Breast epithelium (tissue), 4 donors: ENCODE results near the gene CEP112. TPM values are rescaled to one million over a fixed set of nuclear protein-coding genes. Genes with fewer than 3 reads are reported as not detected.

Experiments used
- DNase-seq, 2 donors: peaks; one replicate each; pipeline ENCODE4 v3.0.0-alpha.2; 2019; ENCODE audit warnings: low spot score in 2 of 2
- H3K27ac ChIP-seq, 2 donors: fragments of 200-600 bp; sonication (generic) in 1 of 2; one replicate each; pipeline ENCODE4 v1.5.1; 2016 to 2019; ENCODE audit warnings: mild to moderate bottlenecking in 1 of 2
- H3K27me3 ChIP-seq, 2 donors: fragments of 200-600 bp; sonication (generic) in 1 of 2; one replicate each; pipeline versions ENCODE4 v1.5.1 to v1.6.0; 2017 to 2019; ENCODE audit warnings: control low read depth in 1 of 2, mild to moderate bottlenecking in 1 of 2
- H3K36me3 ChIP-seq: fragments of 200-600 bp; one replicate; pipeline ENCODE4 v1.5.1; 2019
- H3K4me1 ChIP-seq, 2 donors: fragments of 200-600 bp; sonication (generic); one replicate each; pipeline ENCODE4 v1.5.1; 2016 to 2019; ENCODE audit warnings: control low read depth in 1 of 2
- H3K4me3 ChIP-seq, 3 donors: fragments of 200-600 bp; sonication (generic); 1 replicate in 2 of 3; 2 replicates in 1 of 3; pipeline ENCODE4 v1.5.1; 2016 to 2019; ENCODE audit warnings: mild to moderate bottlenecking in 3 of 3, moderate library complexity in 2 of 3
- H3K9me3 ChIP-seq, 2 donors: fragments of 200-600 bp; sonication (generic) in 1 of 2; one replicate each; pipeline ENCODE4 v1.5.1; 2016 to 2019; ENCODE audit warnings: control low read depth in 1 of 2
- POLR2A ChIP-seq: fragments of 450-650 bp; IDR thresholded peaks from one replicate; pipeline ENCODE4 v1.6.1; 2016; ENCODE audit warnings: antibody characterized with exemption, mild to moderate bottlenecking, moderate library complexity
- POLR2AphosphoS5 ChIP-seq, 3 donors: sonication (generic); formaldehyde crosslinking; IDR thresholded peaks; one replicate each; pipeline ENCODE4 v1.6.1; 2017; ENCODE audit warnings: antibody characterized with exemption in 3 of 3
- intact Hi-C: fragments of 100-400 bp; cut with DNase I; formaldehyde crosslinking; loops from one replicate; pipeline ENCODE4 v1.15.1; 2023; ENCODE audit warnings: low total_unique reads
- total RNA-seq, 3 donors: library from RNA; depleted of rRNA; stranded (reverse); fragments of >200 nt; gene quantifications; one replicate each; pipeline ENCODE4 v1.1.0, GENCODE V29; 2016
- TF ChIP-seq, protein P1 (sequence below), 3 donors: fragments of 450-650 bp; IDR thresholded peaks; one replicate each; pipeline ENCODE4 v1.5.1; 2016 to 2017; ENCODE audit warnings: antibody characterized with exemption in 3 of 3, mild to moderate bottlenecking in 3 of 3, moderate library complexity in 3 of 3

The CEP112 gene
- total RNA-seq, 3 donors from 2014 or later: 12.9 to 27.2 (median 18.0) TPM

DNA sequence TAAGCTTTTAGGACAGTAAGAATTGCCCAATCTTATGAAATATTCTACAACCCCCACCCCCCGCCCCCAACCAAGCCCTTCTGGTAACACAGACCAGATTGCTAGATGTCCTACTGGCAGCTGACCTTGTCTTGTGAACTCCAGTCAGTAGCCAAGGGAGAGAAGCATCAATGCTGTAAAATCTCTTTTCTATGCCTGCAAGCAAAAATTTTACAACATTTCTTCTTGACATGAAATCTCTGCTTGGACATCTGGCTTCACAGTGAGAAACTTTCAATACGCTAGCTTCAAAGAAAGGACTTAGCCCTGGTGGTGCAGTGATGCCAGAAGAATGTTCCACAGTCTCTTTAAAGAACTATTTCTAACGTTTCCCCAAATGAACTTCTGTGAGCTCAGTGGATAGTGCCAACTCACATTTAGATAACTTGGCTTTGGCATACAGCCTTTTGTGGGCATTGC, 461.2 kb downstream of the CEP112 start:
- peak in 1 of 3 donors; percentile 55 for TF ChIP-seq POLR2AphosphoS5 (IDR thresholded peaks at IDR 0.05)
- TF ChIP-seq, protein P1, sequence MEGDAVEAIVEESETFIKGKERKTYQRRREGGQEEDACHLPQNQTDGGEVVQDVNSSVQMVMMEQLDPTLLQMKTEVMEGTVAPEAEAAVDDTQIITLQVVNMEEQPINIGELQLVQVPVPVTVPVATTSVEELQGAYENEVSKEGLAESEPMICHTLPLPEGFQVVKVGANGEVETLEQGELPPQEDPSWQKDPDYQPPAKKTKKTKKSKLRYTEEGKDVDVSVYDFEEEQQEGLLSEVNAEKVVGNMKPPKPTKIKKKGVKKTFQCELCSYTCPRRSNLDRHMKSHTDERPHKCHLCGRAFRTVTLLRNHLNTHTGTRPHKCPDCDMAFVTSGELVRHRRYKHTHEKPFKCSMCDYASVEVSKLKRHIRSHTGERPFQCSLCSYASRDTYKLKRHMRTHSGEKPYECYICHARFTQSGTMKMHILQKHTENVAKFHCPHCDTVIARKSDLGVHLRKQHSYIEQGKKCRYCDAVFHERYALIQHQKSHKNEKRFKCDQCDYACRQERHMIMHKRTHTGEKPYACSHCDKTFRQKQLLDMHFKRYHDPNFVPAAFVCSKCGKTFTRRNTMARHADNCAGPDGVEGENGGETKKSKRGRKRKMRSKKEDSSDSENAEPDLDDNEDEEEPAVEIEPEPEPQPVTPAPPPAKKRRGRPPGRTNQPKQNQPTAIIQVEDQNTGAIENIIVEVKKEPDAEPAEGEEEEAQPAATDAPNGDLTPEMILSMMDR (IDR thresholded peaks at IDR 0.05): no peak
- peak overlapping the region in 1 of 2 donors; percentile 50 for H3K27ac ChIP-seq

DNA sequence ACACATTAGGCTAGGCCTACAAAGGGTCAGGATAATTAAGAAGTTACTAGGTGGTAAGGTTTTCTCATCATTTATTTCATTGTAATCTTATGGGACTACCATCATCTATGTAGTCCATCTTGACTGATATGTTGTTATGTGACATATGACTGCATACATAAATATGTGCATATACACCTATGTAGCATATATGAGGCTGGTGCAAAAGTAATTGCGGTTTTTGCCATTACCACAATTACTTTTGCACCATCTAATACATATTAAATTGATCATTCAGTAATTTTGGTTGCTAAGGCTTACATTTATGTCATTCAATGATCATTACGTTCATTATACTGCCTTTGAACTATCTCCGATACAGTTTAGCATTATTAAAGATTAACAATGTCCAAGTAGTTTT, 462.7 kb downstream of the CEP112 start:
- no peak overlapping the region for H3K27ac ChIP-seq
- H3K4me3 ChIP-seq: no peak overlapping the region
- TF ChIP-seq, protein P1 (IDR thresholded peaks at IDR 0.05): no peak
- no peak for TF ChIP-seq POLR2AphosphoS5 (IDR thresholded peaks at IDR 0.05)
- TF ChIP-seq POLR2A: no peak
- no peak for DNase-seq
- peaks cover 6% of the 10 kb centered on the region in 2 donors for H3K9me3 ChIP-seq
- H3K27me3 ChIP-seq: no peaks in the 10 kb centered on the region
- intact Hi-C loops: no loop called here
- H3K4me1 ChIP-seq: no peaks in the 10 kb centered on the region
- H3K36me3 ChIP-seq: no peaks in the 10 kb centered on the region

More for the DNA sequence above, 461.2 kb downstream of the CEP112 start:
- intact Hi-C loops: no loop called here
- no peak overlapping the region for H3K4me3 ChIP-seq
- no peaks in the 10 kb centered on the region for H3K36me3 ChIP-seq
- no peaks in the 10 kb centered on the region for H3K4me1 ChIP-seq
- peaks cover 6% of the 10 kb centered on the region in 2 donors for H3K9me3 ChIP-seq
- DNase-seq: no peak
- no peaks in the 10 kb centered on the region for H3K27me3 ChIP-seq

DNA sequence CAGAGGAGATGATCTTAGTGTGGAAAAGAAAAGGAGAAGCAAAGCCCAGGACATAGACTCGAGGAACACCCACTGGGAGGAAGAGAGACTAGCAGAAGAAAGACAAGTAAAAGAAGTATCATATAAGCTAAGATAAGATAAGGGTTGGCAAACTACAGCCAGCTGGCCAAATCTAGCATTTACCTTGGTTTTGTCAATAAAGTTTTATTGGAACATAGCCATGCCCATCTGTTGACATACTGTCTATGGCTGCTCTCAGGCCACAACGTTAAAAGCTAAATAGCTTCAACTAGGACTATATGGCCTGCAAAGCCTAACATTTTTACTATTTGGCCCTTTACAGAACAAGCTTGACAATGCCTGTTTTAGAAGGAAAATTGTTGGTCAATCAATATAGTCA, 464.1 kb downstream of the CEP112 start:
- intact Hi-C loops: no loop called here
- Histone ChIP-seq H3K27ac (no peak overlapping the region), H3K27me3 (no peaks in the 10 kb centered on the region)

DNA sequence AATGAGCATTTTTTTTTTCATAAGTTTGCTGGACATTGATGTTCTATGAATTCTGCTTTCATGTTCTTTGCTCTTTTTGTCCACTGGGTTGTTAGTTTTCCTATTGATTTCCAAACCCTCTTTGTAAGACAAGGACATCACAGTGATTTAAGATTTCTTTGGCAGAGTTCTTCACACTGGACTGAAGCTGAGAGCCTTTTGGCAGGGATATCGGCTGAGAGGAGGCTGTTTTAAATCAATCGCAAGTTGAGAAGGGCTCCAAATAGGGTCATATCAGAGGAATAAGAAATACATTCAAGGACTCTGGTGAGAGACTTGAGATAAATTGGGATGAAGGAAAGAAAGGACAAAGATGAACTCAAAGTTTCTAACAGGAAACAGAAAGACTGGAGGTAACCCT, 464.7 kb downstream of the CEP112 start:
- no peaks in the 10 kb centered on the region for H3K27me3 ChIP-seq

More for the DNA sequence above, 464.1 kb downstream of the CEP112 start:
- Histone ChIP-seq H3K4me3 (no peak overlapping the region), H3K9me3 (peaks cover 6% of the 10 kb centered on the region in 2 donors), H3K4me1 (no peaks in the 10 kb centered on the region), H3K36me3 (no peaks in the 10 kb centered on the region)
- TF ChIP-seq POLR2A (no peak), POLR2AphosphoS5 (IDR thresholded peaks at IDR 0.05) (no peak)
- TF ChIP-seq, protein P1 (IDR thresholded peaks at IDR 0.05): no peak
- DNase-seq: no peak

DNA sequence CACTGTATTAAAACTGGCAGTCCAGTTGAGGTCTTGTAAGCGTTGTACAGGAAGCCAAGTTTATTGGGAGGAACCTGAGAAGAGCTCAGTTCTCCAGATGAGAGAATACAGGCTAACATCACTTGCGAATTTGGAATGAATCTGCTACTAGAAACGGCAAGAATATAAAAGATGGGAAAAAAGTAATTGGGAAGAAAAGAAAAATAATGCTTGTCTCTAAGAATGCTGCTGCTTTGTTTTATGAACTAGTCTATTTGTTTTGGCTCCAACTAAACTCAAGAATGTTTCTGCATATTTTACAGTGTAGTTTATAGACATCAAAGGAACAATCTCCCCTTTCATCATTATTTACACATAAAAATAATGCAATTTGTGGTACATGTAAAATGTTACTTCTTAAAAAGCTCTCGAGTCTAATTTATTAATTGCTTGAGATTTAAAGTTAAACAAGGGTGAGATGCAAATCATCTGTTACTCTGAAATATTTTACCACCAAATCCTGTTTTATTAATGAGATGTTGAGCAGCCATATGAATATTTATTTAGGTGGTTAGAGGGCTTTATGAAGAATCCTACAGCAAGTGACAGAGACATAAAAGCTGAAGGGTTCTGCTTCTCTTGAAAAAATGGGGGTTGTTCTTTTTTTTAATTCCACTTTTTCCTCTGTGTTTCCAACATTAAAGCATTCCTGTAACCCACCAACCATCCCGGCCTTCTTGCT, 468.3 kb downstream of the CEP112 start:
- intact Hi-C loops: no loop called here
- no peaks in the 10 kb centered on the region for H3K9me3 ChIP-seq
- TF ChIP-seq, protein P1 (IDR thresholded peaks at IDR 0.05): no peak
- TF ChIP-seq POLR2AphosphoS5 (IDR thresholded peaks at IDR 0.05): no peak
- TF ChIP-seq POLR2A: no peak
- H3K36me3 ChIP-seq: no peaks in the 10 kb centered on the region
- DNase-seq: no peak
- no peak overlapping the region for H3K4me3 ChIP-seq
- H3K27me3 ChIP-seq: no peaks in the 10 kb centered on the region
- no peaks in the 10 kb centered on the region for H3K4me1 ChIP-seq
- no peak overlapping the region for H3K27ac ChIP-seq

More for the DNA sequence above, 464.7 kb downstream of the CEP112 start:
- no peaks in the 10 kb centered on the region for H3K36me3 ChIP-seq
- intact Hi-C loops: no loop called here
- H3K27ac ChIP-seq: no peak overlapping the region
- TF ChIP-seq, protein P1 (IDR thresholded peaks at IDR 0.05): no peak
- no peak for TF ChIP-seq POLR2AphosphoS5 (IDR thresholded peaks at IDR 0.05)
- TF ChIP-seq POLR2A: no peak
- no peaks in the 10 kb centered on the region for H3K4me1 ChIP-seq
- no peak for DNase-seq
- peaks cover 3 to 5% of the 10 kb centered on the region in 2 donors for H3K9me3 ChIP-seq
- H3K4me3 ChIP-seq: no peak overlapping the region
